ENCODE measurements around the gene RANBP17. TPM values are rescaled to one million over a fixed set of nuclear protein-coding genes. Genes with fewer than 3 reads are reported as not detected.
A peak's percentile ranks its signal among the peaks of the same experiment; 100 is the strongest.

The RANBP17 gene
- polyA plus RNA-seq, 1 donor from 2014 or later: 25.5 TPM

DNA sequence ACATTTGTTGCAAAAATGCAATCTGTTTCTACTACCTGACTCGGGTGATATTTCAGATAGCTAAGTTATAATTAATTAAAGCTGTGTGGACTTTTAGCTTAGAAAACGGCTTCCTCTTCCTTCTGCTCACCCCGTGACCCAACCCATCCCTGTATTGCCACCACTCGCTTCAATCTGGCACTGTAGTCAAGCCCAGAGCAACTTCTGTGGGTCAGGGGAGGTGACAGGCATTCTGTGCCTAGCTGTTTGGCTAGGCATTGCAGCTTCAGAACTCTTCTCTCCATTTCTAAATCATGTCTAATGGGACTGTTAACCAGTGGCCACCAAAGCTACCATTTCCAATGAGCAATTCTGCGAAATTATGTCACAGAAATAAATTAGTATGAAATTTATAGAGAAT is 267.5 kb downstream of the RANBP17 start:
- TF ChIP-seq POLR2AphosphoS5 (IDR thresholded peaks at IDR 0.05): no peak
- TF ChIP-seq, protein P1, sequence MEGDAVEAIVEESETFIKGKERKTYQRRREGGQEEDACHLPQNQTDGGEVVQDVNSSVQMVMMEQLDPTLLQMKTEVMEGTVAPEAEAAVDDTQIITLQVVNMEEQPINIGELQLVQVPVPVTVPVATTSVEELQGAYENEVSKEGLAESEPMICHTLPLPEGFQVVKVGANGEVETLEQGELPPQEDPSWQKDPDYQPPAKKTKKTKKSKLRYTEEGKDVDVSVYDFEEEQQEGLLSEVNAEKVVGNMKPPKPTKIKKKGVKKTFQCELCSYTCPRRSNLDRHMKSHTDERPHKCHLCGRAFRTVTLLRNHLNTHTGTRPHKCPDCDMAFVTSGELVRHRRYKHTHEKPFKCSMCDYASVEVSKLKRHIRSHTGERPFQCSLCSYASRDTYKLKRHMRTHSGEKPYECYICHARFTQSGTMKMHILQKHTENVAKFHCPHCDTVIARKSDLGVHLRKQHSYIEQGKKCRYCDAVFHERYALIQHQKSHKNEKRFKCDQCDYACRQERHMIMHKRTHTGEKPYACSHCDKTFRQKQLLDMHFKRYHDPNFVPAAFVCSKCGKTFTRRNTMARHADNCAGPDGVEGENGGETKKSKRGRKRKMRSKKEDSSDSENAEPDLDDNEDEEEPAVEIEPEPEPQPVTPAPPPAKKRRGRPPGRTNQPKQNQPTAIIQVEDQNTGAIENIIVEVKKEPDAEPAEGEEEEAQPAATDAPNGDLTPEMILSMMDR (IDR thresholded peaks at IDR 0.05; ENCODE audit: poor library complexity, severe bottlenecking): no peak
- TF ChIP-seq TAF1 (IDR thresholded peaks at IDR 0.05; ENCODE audit: low read depth): no peak
- no peak for TF ChIP-seq EP300 (conservative IDR thresholded peaks at IDR 0.05; ENCODE audit: poor library complexity, severe bottlenecking)
- no peak for TF ChIP-seq SMC3 (conservative IDR thresholded peaks at IDR 0.05; ENCODE audit: poor library complexity)
- TF ChIP-seq EZH2 (IDR thresholded peaks at IDR 0.05; ENCODE audit: borderline replicate concordance, insufficient read depth, low read length, poor library complexity, severe bottlenecking): no peak
- no peak for TF ChIP-seq RAD21 (conservative IDR thresholded peaks at IDR 0.05)
- TF ChIP-seq, protein P2, sequence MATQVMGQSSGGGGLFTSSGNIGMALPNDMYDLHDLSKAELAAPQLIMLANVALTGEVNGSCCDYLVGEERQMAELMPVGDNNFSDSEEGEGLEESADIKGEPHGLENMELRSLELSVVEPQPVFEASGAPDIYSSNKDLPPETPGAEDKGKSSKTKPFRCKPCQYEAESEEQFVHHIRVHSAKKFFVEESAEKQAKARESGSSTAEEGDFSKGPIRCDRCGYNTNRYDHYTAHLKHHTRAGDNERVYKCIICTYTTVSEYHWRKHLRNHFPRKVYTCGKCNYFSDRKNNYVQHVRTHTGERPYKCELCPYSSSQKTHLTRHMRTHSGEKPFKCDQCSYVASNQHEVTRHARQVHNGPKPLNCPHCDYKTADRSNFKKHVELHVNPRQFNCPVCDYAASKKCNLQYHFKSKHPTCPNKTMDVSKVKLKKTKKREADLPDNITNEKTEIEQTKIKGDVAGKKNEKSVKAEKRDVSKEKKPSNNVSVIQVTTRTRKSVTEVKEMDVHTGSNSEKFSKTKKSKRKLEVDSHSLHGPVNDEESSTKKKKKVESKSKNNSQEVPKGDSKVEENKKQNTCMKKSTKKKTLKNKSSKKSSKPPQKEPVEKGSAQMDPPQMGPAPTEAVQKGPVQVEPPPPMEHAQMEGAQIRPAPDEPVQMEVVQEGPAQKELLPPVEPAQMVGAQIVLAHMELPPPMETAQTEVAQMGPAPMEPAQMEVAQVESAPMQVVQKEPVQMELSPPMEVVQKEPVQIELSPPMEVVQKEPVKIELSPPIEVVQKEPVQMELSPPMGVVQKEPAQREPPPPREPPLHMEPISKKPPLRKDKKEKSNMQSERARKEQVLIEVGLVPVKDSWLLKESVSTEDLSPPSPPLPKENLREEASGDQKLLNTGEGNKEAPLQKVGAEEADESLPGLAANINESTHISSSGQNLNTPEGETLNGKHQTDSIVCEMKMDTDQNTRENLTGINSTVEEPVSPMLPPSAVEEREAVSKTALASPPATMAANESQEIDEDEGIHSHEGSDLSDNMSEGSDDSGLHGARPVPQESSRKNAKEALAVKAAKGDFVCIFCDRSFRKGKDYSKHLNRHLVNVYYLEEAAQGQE (IDR thresholded peaks at IDR 0.05; ENCODE audit: borderline replicate concordance): no peak
- TF ChIP-seq MXI1 (conservative IDR thresholded peaks at IDR 0.05; ENCODE audit: poor library complexity, severe bottlenecking): no peak
- Histone ChIP-seq H3K9me3 (ENCODE audit: low read length) (no peaks in the 10 kb centered on the region), H3K9me2 (ENCODE audit: insufficient read depth, low read length) (no peaks in the 10 kb centered on the region)

DNA sequence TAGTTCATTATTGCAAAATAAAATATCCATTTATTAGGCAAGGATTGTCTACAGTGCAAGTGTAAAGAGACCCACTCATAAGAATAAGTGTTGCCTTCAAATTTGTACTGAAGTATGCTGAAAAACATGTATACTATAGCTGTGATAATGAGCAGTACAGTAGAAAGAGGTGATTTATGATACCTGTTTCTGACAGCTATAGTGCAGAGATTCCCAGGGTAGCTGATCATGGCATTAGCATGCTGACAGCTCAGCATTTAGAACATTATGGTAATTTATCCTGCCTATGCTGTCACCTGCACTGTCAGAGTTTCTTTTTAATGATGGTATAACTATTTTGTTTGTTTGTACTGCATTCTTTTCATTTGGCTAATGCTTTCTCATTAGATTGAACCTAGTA is 269.7 kb downstream of the RANBP17 start:
- Histone ChIP-seq H3K4me2 (ENCODE audit: low read length) (peak overlapping the region; percentile 41), H2AFZ (ENCODE audit: low read depth, low read length) (no peak overlapping the region), H3K36me3 (ENCODE audit: insufficient read depth, low read length) (no peaks in the 10 kb centered on the region), H3K9me2 (ENCODE audit: insufficient read depth, low read length) (no peaks in the 10 kb centered on the region), H3K4me3 (ENCODE audit: low read length) (peak overlapping the region; percentile 37), H3K79me2 (replicated peaks; ENCODE audit: insufficient read depth, low read length) (no peaks in the 10 kb centered on the region), H3K27me3 (ENCODE audit: insufficient read depth, low read depth, low read length) (no peaks in the 10 kb centered on the region), H4K20me1 (ENCODE audit: insufficient read depth) (no peaks in the 10 kb centered on the region), H3F3A (ENCODE audit: insufficient read depth, low read length, poor library complexity, severe bottlenecking) (peaks cover 8% of the 10 kb centered on the region), H3K9ac (ENCODE audit: low read length) (no peak overlapping the region), H3K27ac (ENCODE audit: low read length) (peak overlapping the region; percentile 50), H3K9me3 (ENCODE audit: low read length) (no peaks in the 10 kb centered on the region)
- TF ChIP-seq SMC3 (conservative IDR thresholded peaks at IDR 0.05; ENCODE audit: poor library complexity) (peak; percentile 32), POLR2AphosphoS5 (IDR thresholded peaks at IDR 0.05) (peak; percentile 100), RAD21 (conservative IDR thresholded peaks at IDR 0.05) (no peak), EZH2 (IDR thresholded peaks at IDR 0.05; ENCODE audit: borderline replicate concordance, insufficient read depth, low read length, poor library complexity, severe bottlenecking) (no peak), TAF1 (IDR thresholded peaks at IDR 0.05; ENCODE audit: low read depth) (no peak), EP300 (conservative IDR thresholded peaks at IDR 0.05; ENCODE audit: poor library complexity, severe bottlenecking) (peak; percentile 98), MXI1 (conservative IDR thresholded peaks at IDR 0.05; ENCODE audit: poor library complexity, severe bottlenecking) (no peak)
- TF ChIP-seq, protein P2 (IDR thresholded peaks at IDR 0.05; ENCODE audit: borderline replicate concordance): peak; percentile 84
- TF ChIP-seq, protein P1 (IDR thresholded peaks at IDR 0.05; ENCODE audit: poor library complexity, severe bottlenecking): no peak

More for the DNA sequence above, 267.5 kb downstream of the RANBP17 start:
- H4K20me1 ChIP-seq (ENCODE audit: insufficient read depth): no peaks in the 10 kb centered on the region
- H3F3A ChIP-seq (ENCODE audit: insufficient read depth, low read length, poor library complexity, severe bottlenecking): peaks cover 8% of the 10 kb centered on the region
- no peaks in the 10 kb centered on the region for H3K27me3 ChIP-seq (ENCODE audit: insufficient read depth, low read depth, low read length)
- no peaks in the 10 kb centered on the region for H3K36me3 ChIP-seq (ENCODE audit: insufficient read depth, low read length)
- H3K79me2 ChIP-seq (replicated peaks; ENCODE audit: insufficient read depth, low read length): no peaks in the 10 kb centered on the region
- H3K4me3 ChIP-seq (ENCODE audit: low read length): no peak overlapping the region
- no peak overlapping the region for H3K4me2 ChIP-seq (ENCODE audit: low read length)
- no peak overlapping the region for H2AFZ ChIP-seq (ENCODE audit: low read depth, low read length)
- no peak overlapping the region for H3K9ac ChIP-seq (ENCODE audit: low read length)
- no peak overlapping the region for H3K27ac ChIP-seq (ENCODE audit: low read length)
